Ishikawa (cell line): ENCODE data around the gene MEPE.

Source experiments
- CEBPB ChIP-seq: IDR thresholded peaks from 2 replicates; pipeline ENCODE4 v1.6.1; 2012
- CREB1 ChIP-seq: IDR thresholded peaks from 2 replicates; pipeline ENCODE4 v1.6.1; 2012; ENCODE audit warnings: low read depth
- EGR1 ChIP-seq: IDR thresholded peaks from 2 replicates; pipeline ENCODE4 v1.6.1; 2012
- EP300 ChIP-seq: IDR thresholded peaks from 2 replicates; pipeline ENCODE4 v1.6.1; 2012; ENCODE audit warnings: borderline replicate concordance
- FOXM1 ChIP-seq: IDR thresholded peaks from 2 replicates; pipeline ENCODE4 v1.6.1; 2012; ENCODE audit warnings: low read depth, borderline replicate concordance
- NFIC ChIP-seq: IDR thresholded peaks from 2 replicates; pipeline ENCODE4 v1.6.1; 2012
- RAD21 ChIP-seq: IDR thresholded peaks from 2 replicates; pipeline ENCODE4 v1.6.1; 2012; ENCODE audit warnings: low read depth
- TAF1 ChIP-seq: IDR thresholded peaks from 2 replicates; pipeline ENCODE4 v1.6.1; 2012; ENCODE audit warnings: low read depth, mild to moderate bottlenecking
- TCF12 ChIP-seq: IDR thresholded peaks from 2 replicates; pipeline ENCODE4 v1.6.1; 2012; ENCODE audit warnings: low read depth
- TEAD4 ChIP-seq: IDR thresholded peaks from 2 replicates; pipeline ENCODE4 v1.6.1; 2012
- YY1 ChIP-seq: IDR thresholded peaks from 2 replicates; pipeline ENCODE4 v1.6.1; 2012; ENCODE audit warnings: low read depth
- ZBTB7A ChIP-seq: IDR thresholded peaks from 2 replicates; pipeline ENCODE4 v1.6.1; 2012; ENCODE audit warnings: low read depth
- TF ChIP-seq, protein P1 (sequence below): IDR thresholded peaks from 2 replicates; pipeline ENCODE4 v1.6.1; 2012; ENCODE audit warnings: low read depth, mild to moderate bottlenecking
- TF ChIP-seq, protein P2 (sequence below): IDR thresholded peaks from 2 replicates; pipeline ENCODE4 v1.6.1; 2012
- TF ChIP-seq, protein P3 (sequence below): IDR thresholded peaks from 2 replicates; pipeline ENCODE4 v1.6.1; 2012

The MEPE gene

DNA sequence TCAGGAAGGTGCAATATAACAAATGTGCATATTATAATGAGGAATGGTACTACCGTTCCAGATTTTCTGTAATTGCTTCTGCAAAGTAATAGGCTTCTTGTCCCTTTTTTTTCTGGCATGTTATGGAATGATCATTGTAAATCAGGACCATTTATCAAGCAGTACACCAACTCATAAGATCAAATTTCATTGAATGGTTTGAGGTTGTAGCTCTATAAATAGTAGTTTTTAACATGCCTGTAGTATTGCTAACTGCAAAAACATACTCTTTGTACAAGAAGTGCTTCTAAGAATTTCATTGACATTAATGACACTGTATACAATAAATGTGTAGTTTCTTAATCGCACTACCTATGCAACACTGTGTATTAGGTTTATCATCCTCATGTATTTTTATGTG is 20.8 kb upstream of the MEPE start:
- no peak for TF ChIP-seq ZBTB7A
- TF ChIP-seq, protein P1, sequence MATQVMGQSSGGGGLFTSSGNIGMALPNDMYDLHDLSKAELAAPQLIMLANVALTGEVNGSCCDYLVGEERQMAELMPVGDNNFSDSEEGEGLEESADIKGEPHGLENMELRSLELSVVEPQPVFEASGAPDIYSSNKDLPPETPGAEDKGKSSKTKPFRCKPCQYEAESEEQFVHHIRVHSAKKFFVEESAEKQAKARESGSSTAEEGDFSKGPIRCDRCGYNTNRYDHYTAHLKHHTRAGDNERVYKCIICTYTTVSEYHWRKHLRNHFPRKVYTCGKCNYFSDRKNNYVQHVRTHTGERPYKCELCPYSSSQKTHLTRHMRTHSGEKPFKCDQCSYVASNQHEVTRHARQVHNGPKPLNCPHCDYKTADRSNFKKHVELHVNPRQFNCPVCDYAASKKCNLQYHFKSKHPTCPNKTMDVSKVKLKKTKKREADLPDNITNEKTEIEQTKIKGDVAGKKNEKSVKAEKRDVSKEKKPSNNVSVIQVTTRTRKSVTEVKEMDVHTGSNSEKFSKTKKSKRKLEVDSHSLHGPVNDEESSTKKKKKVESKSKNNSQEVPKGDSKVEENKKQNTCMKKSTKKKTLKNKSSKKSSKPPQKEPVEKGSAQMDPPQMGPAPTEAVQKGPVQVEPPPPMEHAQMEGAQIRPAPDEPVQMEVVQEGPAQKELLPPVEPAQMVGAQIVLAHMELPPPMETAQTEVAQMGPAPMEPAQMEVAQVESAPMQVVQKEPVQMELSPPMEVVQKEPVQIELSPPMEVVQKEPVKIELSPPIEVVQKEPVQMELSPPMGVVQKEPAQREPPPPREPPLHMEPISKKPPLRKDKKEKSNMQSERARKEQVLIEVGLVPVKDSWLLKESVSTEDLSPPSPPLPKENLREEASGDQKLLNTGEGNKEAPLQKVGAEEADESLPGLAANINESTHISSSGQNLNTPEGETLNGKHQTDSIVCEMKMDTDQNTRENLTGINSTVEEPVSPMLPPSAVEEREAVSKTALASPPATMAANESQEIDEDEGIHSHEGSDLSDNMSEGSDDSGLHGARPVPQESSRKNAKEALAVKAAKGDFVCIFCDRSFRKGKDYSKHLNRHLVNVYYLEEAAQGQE = no peak
- TF ChIP-seq TAF1 = no peak
- no peak for TF ChIP-seq NFIC
- TF ChIP-seq, protein P2, sequence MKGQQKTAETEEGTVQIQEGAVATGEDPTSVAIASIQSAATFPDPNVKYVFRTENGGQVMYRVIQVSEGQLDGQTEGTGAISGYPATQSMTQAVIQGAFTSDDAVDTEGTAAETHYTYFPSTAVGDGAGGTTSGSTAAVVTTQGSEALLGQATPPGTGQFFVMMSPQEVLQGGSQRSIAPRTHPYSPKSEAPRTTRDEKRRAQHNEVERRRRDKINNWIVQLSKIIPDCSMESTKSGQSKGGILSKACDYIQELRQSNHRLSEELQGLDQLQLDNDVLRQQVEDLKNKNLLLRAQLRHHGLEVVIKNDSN = no peak
- no peak for TF ChIP-seq TEAD4
- no peak for TF ChIP-seq YY1
- TF ChIP-seq CEBPB = no peak
- no peak for TF ChIP-seq CREB1
- TF ChIP-seq, protein P3, sequence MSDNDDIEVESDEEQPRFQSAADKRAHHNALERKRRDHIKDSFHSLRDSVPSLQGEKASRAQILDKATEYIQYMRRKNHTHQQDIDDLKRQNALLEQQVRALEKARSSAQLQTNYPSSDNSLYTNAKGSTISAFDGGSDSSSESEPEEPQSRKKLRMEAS = no peak
- no peak for TF ChIP-seq EGR1
- TF ChIP-seq FOXM1 = no peak
- no peak for TF ChIP-seq EP300
- no peak for TF ChIP-seq RAD21
- TF ChIP-seq TCF12 = no peak

DNA sequence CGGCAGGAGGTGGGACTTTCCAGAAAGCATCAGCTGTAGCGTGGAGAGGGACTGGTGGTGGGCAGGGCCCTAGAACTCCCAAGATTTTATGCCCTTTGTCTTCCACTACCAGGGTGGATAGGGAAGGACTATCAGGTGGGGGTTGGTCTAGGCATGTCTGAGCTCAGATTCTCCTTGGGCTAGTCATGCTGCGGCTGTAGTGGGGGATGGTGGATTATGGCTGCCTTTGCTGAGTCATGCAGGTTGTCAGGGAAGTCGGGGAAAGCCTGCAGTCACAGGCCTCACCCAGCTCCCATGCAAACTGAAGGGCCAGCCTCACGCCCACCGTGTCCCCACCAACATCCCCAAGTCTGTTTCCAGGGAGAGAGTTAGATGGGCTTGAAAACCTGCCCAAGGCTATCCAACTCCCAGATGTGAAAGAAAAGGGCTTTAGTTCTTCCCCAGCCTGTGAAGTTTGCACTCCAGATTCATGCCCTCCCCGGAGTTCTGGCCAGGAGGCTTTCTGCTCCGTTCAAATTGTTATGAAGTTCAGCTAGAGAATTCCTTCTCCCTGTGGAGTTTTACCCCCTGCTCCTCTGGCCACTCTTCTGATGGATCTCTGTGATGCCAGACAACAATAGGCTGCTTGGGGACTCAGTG is 13.4 kb upstream of the MEPE start:
- TF ChIP-seq, protein P2 = no peak
- no peak for TF ChIP-seq EP300
- no peak for TF ChIP-seq CREB1
- TF ChIP-seq CEBPB = no peak
- TF ChIP-seq FOXM1 = no peak
- TF ChIP-seq, protein P1 = no peak
- TF ChIP-seq YY1 = no peak
- no peak for TF ChIP-seq TCF12
- TF ChIP-seq EGR1 = no peak
- no peak for TF ChIP-seq NFIC
- no peak for TF ChIP-seq ZBTB7A
- TF ChIP-seq, protein P3 = no peak
- TF ChIP-seq TAF1 = no peak

DNA sequence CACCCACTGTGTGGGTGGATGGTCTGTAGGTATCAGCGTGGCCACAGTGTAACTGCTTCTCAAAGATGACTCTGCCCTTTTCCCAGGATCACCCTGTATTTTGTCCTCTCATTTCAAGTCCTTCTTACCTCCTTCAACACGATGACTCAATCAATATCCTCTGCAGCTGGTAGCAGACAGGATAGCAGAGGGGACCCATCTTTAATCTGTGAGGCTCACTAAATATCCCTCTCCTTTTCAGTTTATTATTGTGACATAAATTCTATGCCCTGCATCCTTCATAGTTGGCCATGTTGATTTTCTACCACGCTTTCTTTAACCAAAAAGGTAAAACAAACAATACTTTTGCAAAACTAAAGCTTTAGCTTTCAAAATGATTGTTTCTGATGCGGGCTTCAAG is 9.6 kb upstream of the MEPE start:
- TF ChIP-seq YY1 (no peak), TAF1 (no peak), FOXM1 (no peak), EP300 (no peak), ZBTB7A (no peak), TCF12 (no peak), EGR1 (no peak), NFIC (no peak), CREB1 (no peak), CEBPB (no peak), RAD21 (no peak), TEAD4 (no peak)
- TF ChIP-seq, protein P1 = no peak
- TF ChIP-seq, protein P2 = no peak
- TF ChIP-seq, protein P3 = no peak

DNA sequence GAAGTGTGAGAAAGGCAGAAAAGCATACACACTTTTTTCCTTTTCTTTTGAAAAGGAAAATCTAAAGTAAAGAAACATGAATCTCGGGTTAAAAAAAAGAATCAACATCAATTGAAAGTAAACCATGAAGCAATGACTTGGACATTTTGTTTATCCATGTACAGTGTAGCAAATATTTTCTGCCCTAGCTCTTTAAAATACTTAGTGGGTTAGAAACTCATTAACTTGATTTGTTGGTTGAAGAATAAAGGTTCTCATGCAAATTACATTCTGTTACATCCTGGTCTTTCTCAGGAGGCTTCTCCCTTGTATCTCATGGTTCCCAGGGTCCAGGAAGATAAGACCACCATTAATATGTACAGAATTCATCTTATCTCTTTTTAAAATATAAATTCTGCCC is 9.0 kb upstream of the MEPE start:
- TF ChIP-seq NFIC = no peak
- no peak for TF ChIP-seq TCF12
- no peak for TF ChIP-seq FOXM1
- no peak for TF ChIP-seq CREB1
- no peak for TF ChIP-seq EGR1
- TF ChIP-seq ZBTB7A = no peak
- TF ChIP-seq, protein P1 = no peak
- TF ChIP-seq YY1 = no peak
- no peak for TF ChIP-seq CEBPB
- no peak for TF ChIP-seq EP300
- no peak for TF ChIP-seq TEAD4
- TF ChIP-seq TAF1 = no peak
- TF ChIP-seq, protein P2 = no peak
- no peak for TF ChIP-seq RAD21
- TF ChIP-seq, protein P3 = no peak
